PFSK-1 (cell line): ENCODE results near the gene RBM47.

Source experiments
- POLR2AphosphoS5 ChIP-seq: IDR thresholded peaks from 2 replicates; pipeline ENCODE4 v1.6.1; 2012; ENCODE audit warnings: low read depth, mild to moderate bottlenecking, control low read depth, low read length, moderate library complexity
- SIN3A ChIP-seq: IDR thresholded peaks from 2 replicates; pipeline ENCODE4 v1.6.1; 2012; ENCODE audit warnings: mild to moderate bottlenecking, low read length, moderate library complexity, borderline replicate concordance; ENCODE audit not compliant: insufficient read depth
- TF ChIP-seq, protein P1 (sequence below), 2 experiments: IDR thresholded peaks; 2 replicates each; pipeline versions ENCODE4 v1.6.1 to v1.8.0; 2011 to 2012; ENCODE audit warnings: low read depth in 2 of 2, low read length in 2 of 2, control low read depth in 1 of 2, inconsistent platforms in 1 of 2, mild to moderate bottlenecking in 1 of 2, moderate library complexity in 1 of 2; ENCODE audit not compliant: insufficient read depth in 1 of 2

DNA sequence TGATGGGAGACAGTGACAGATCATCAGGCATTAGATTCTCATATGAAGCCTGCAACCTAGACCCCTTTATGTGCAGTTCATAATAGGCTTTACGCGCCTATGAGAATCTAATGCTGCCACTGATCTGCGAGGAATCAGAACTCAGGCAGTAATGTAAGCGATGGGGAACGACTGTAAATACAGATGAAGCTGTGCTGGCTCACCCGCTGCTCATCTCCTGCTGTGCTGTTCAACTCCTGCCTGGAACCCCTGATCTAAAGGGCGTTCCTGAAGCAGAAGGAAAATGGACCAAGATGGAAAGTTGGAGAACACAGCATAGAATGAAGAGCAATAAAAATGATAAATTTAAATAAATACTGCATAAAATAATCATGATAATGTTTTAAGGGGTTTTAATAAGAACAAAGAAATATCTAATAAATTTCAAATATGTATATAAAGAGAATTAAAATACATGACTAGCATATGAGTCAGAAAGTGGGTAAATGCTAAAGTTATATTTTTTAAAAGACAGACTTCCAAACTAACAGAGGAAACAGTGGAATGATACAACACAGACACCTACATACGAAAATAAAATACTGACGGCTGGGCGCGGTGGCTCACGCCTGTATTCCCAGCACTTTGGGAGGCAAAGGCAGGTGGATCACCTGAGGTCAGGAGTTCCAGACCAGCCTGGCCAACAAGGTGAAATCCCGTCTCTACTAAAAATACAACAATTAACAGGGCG lies 59.2 kb downstream of the RBM47 start:
- TF ChIP-seq SIN3A (no peak), POLR2AphosphoS5 (no peak)
- TF ChIP-seq, protein P1, sequence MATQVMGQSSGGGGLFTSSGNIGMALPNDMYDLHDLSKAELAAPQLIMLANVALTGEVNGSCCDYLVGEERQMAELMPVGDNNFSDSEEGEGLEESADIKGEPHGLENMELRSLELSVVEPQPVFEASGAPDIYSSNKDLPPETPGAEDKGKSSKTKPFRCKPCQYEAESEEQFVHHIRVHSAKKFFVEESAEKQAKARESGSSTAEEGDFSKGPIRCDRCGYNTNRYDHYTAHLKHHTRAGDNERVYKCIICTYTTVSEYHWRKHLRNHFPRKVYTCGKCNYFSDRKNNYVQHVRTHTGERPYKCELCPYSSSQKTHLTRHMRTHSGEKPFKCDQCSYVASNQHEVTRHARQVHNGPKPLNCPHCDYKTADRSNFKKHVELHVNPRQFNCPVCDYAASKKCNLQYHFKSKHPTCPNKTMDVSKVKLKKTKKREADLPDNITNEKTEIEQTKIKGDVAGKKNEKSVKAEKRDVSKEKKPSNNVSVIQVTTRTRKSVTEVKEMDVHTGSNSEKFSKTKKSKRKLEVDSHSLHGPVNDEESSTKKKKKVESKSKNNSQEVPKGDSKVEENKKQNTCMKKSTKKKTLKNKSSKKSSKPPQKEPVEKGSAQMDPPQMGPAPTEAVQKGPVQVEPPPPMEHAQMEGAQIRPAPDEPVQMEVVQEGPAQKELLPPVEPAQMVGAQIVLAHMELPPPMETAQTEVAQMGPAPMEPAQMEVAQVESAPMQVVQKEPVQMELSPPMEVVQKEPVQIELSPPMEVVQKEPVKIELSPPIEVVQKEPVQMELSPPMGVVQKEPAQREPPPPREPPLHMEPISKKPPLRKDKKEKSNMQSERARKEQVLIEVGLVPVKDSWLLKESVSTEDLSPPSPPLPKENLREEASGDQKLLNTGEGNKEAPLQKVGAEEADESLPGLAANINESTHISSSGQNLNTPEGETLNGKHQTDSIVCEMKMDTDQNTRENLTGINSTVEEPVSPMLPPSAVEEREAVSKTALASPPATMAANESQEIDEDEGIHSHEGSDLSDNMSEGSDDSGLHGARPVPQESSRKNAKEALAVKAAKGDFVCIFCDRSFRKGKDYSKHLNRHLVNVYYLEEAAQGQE (IDR thresholded peaks at IDR 0.05; ENCODE audit: insufficient read depth in 1 of 2, low read depth in 2 of 2, low read length in 2 of 2): no peak
